Type B pancreatic cell (in vitro differentiated cells): ENCODE measurements around the gene RXRG. TPM values are rescaled to one million over a fixed set of nuclear protein-coding genes. Genes with fewer than 3 reads are reported as not detected.
"Not testable (repeated sequence)": the region's sequence is repeated elsewhere in the genome, so short reads cannot be mapped to it uniquely, and the experiment has no call there.

Source experiments
- DNase-seq: peaks from one replicate; pipeline ENCODE4 v3.0.0; 2021; ENCODE audit warnings: mixed read lengths; ENCODE audit not compliant: unreplicated experiment; ENCODE audit errors: extremely low spot score
- H3K27ac Mint-ChIP-seq: 2 replicates; pipeline ENCODE4 v1.8.0; 2021; ENCODE audit warnings: mild to moderate bottlenecking, mixed read lengths
- H3K27me3 Mint-ChIP-seq: 2 replicates; pipeline ENCODE4 v1.8.0; 2021; ENCODE audit warnings: mixed read lengths
- H3K36me3 Mint-ChIP-seq: 2 replicates; pipeline ENCODE4 v1.8.0; 2021; ENCODE audit warnings: mixed read lengths
- H3K4me1 Mint-ChIP-seq: one replicate; pipeline ENCODE4 v1.8.0; 2021; ENCODE audit warnings: mixed read lengths; ENCODE audit not compliant: unreplicated experiment
- H3K4me3 Mint-ChIP-seq: 2 replicates; pipeline ENCODE4 v1.8.0; 2021; ENCODE audit warnings: mild to moderate bottlenecking, mixed read lengths
- H3K9me3 Mint-ChIP-seq: 2 replicates; pipeline ENCODE4 v1.8.0; 2021; ENCODE audit warnings: mixed read lengths
- CTCF ChIP-seq: fragments of 200-600 bp; sonication (generic); conservative IDR thresholded peaks from 2 replicates; pipeline ENCODE4 v1.5.0; 2021; ENCODE audit warnings: antibody characterized with exemption, mild to moderate bottlenecking
- total RNA-seq: library from RNA; stranded (reverse); gene quantifications from 2 replicates; pipeline ENCODE4 v1.2.1, GENCODE V29; 2021; ENCODE audit warnings: low replicate concordance

Gene RXRG
- total RNA-seq, 1 donor from 2014 or later, result 5.8 TPM

DNA sequence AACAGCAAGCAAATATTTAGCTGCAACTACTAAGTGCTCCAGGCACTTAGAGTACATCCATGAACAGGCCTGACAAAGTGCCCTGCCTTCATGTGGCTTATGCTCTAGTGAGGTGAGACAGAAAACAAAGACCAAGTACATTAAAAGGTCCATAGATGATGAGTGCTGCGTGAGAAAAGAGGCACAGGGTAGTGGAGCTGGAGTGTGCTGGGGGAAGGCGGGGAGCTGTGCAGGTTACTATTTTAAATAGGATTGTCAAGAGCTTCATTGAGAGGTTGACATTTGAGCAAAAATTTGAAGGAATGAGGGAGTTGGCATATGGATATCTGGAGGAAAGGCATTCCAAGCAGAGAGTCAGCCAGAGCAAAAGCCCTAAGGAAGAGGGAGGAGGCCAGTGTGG, 29.3 kb upstream of the RXRG start:
- no peaks in the 10 kb centered on the region for H3K4me1 Mint-ChIP-seq
- no peak overlapping the region for H3K27ac Mint-ChIP-seq
- H3K27me3 Mint-ChIP-seq, result peaks cover 26% of the 10 kb centered on the region
- no peak for DNase-seq
- no peaks in the 10 kb centered on the region for H3K36me3 Mint-ChIP-seq
- H3K4me3 Mint-ChIP-seq, result no peak overlapping the region
- no peak for TF ChIP-seq CTCF
- H3K9me3 Mint-ChIP-seq, result no peaks in the 10 kb centered on the region

GRCh38 chr1:165473081-165473480, 28.2 kb upstream of the RXRG start:
- H3K36me3 Mint-ChIP-seq, result no peaks in the 10 kb centered on the region
- DNase-seq, result no peak
- H3K27me3 Mint-ChIP-seq, result peaks cover 29% of the 10 kb centered on the region
- H3K9me3 Mint-ChIP-seq, result no peaks in the 10 kb centered on the region
- no peak overlapping the region for H3K4me3 Mint-ChIP-seq
- no peak for TF ChIP-seq CTCF
- H3K4me1 Mint-ChIP-seq, result peaks cover 8% of the 10 kb centered on the region
- no peak overlapping the region for H3K27ac Mint-ChIP-seq

DNA sequence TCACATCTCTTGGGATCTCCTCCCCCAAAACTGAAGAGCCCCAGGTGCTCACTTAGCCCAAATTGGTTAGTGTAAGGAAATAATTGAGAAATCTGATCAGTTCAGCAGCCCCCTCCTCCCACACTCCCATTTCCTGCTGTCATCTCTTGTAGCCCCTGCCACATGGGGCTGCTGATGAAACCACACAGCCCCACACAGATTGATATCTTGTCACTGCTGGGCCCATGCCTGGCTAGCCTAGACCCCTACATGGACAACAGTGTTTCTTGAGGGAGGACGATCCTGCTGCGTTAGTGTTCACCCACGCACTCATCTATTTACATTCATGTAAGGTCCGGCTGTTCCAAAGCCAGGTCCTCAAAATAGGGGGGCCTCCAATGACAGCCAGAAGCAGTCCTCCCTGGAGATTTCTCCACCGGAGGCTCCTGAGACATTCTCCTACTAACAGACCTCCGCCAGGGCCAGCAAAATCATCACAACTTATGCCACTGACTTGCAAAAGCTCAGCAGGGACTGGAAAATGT, 23.9 kb upstream of the RXRG start:
- Mint-ChIP-seq H3K4me1 (peaks cover 11% of the 10 kb centered on the region), H3K27me3 (peaks cover 27% of the 10 kb centered on the region), H3K9me3 (no peaks in the 10 kb centered on the region), H3K4me3 (no peak overlapping the region), H3K27ac (no peak overlapping the region), H3K36me3 (no peaks in the 10 kb centered on the region)
- TF ChIP-seq CTCF, result no peak
- DNase-seq, result no peak

DNA sequence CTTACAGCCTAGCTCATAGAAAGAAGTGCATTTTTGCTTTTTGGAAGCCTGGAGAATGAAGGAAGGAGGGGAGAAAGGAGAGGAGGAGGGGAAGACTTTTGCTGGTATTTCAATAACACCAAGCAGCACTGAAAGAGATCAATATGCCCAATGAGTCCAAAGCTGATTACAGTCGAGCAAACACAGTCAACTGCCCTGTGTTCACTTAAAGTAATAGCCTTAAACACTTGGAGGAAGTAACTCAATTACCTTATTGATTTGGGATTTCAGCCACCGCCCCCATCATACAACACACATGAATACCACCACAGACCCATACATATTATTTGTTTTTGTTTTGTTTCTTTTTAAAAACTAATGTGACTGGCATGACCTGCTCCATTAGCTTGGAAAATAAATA, 23.3 kb upstream of the RXRG start:
- no peaks in the 10 kb centered on the region for H3K9me3 Mint-ChIP-seq
- H3K4me3 Mint-ChIP-seq, result no peak overlapping the region
- no peak overlapping the region for H3K27ac Mint-ChIP-seq
- DNase-seq, result no peak
- no peak for TF ChIP-seq CTCF
- peaks cover 11% of the 10 kb centered on the region for H3K4me1 Mint-ChIP-seq
- H3K36me3 Mint-ChIP-seq, result no peaks in the 10 kb centered on the region
- H3K27me3 Mint-ChIP-seq, result peaks cover 26% of the 10 kb centered on the region

GRCh38 chr1:165467706-165468105, 22.8 kb upstream of the RXRG start:
- Mint-ChIP-seq H3K9me3 (no peaks in the 10 kb centered on the region), H3K27me3 (peaks cover 23% of the 10 kb centered on the region), H3K36me3 (no peaks in the 10 kb centered on the region), H3K4me3 (no peak overlapping the region), H3K27ac (no peak overlapping the region), H3K4me1 (peaks cover 11% of the 10 kb centered on the region)
- TF ChIP-seq CTCF, result no peak
- no peak for DNase-seq

GRCh38 chr1:165463978-165464377, 19.1 kb upstream of the RXRG start:
- Mint-ChIP-seq H3K4me1 (peaks cover 11% of the 10 kb centered on the region), H3K4me3 (no peak overlapping the region), H3K9me3 (no peaks in the 10 kb centered on the region), H3K27ac (no peak overlapping the region), H3K27me3 (peaks cover 21% of the 10 kb centered on the region), H3K36me3 (no peaks in the 10 kb centered on the region)
- TF ChIP-seq CTCF, result no peak
- DNase-seq, result no peak

- not testable (repeated sequence) for H3K36me3 Mint-ChIP-seq, H3K4me3 Mint-ChIP-seq, DNase-seq, H3K27ac Mint-ChIP-seq, H3K9me3 Mint-ChIP-seq
- peaks cover 10% of the 10 kb centered on the region for H3K4me1 Mint-ChIP-seq
- peaks cover 22% of the 10 kb centered on the region for H3K27me3 Mint-ChIP-seq
Observed at GRCh38 chr1:165459683-165460082, 14.8 kb upstream of the RXRG start.
